HG02759 (cell line): ENCODE results near the gene CILP.

Experiments used
- ATAC-seq: cut with Tn5 transposase; IDR thresholded peaks from one replicate; pipeline ENCODE4 v1.9.1; 2021; ENCODE audit warnings: mild to moderate bottlenecking, moderate library complexity; ENCODE audit not compliant: unreplicated experiment

The CILP gene

GRCh38 chr15:65147902-65148301, 63.4 kb downstream of the CILP start:
- ATAC-seq, result no peak

- ATAC-seq, result no peak
These were observed 64.8 kb downstream of the CILP start for GRCh38 chr15:65146438-65146837.
